Body of pancreas (tissue), 4 donors: ENCODE results near the gene SELENOO.

Source experiments
- CTCF ChIP-seq, 7 experiments: fragments of 450-650 bp in 4 of 7; fragments of 200-600 bp in 3 of 7; sonication (generic) in 3 of 7; IDR thresholded peaks; one replicate each; pipeline ENCODE4 v1.5.1; 2016 to 2019; ENCODE audit warnings: antibody characterized with exemption in 7 of 7
- POLR2A ChIP-seq, 3 donors: fragments of 450-650 bp; IDR thresholded peaks; one replicate each; pipeline ENCODE4 v1.6.1; 2016; ENCODE audit warnings: antibody characterized with exemption in 3 of 3, mild to moderate bottlenecking in 2 of 3

- TF ChIP-seq CTCF (IDR thresholded peaks at IDR 0.05), result no peak
- TF ChIP-seq POLR2A (IDR thresholded peaks at IDR 0.05), result no peak
Observed at GRCh38 chr22:50251477-50252081, 50.8 kb downstream of the SELENOO start.
